GM23338 (cell line): ENCODE measurements around the gene FAM227B. TPM values are rescaled to one million over a fixed set of nuclear protein-coding genes. Genes with fewer than 3 reads are reported as not detected.
"Not testable (repeated sequence)": the region's sequence is repeated elsewhere in the genome, so short reads cannot be mapped to it uniquely, and the experiment has no call there.

Experiments used
- ATAC-seq: fragments of 200-7000 bp; cut with Tn5 transposase; 3 replicates; pipeline ENCODE4 v1.9.1; 2020
- DNase-seq: peaks from one replicate; pipeline ENCODE4 v3.0.0-alpha.2; 2015; ENCODE audit warnings: low spot score
- H2AFZ ChIP-seq: fragments of 200-600 bp; sonication (generic); 2 replicates; pipeline ENCODE4 v1.8.0; 2016; ENCODE audit warnings: antibody characterized with exemption, mild to moderate bottlenecking, moderate library complexity
- H3F3A ChIP-seq: fragments of 200-600 bp; sonication (generic); replicated peaks from 2 replicates; pipeline ENCODE4 v1.8.0; 2017; ENCODE audit warnings: antibody characterized with exemption, mixed run types, low read depth
- H3K27ac ChIP-seq: fragments of 200-600 bp; sonication (generic); 2 replicates; pipeline ENCODE4 v1.6.1; 2016; ENCODE audit warnings: low read depth
- H3K27me3 ChIP-seq: fragments of 200-600 bp; sonication (generic); 2 replicates; pipeline ENCODE4 v1.8.0; 2016; ENCODE audit warnings: mild to moderate bottlenecking, mixed run types, moderate library complexity; ENCODE audit not compliant: insufficient read depth
- H3K36me3 ChIP-seq: fragments of 200-600 bp; sonication (generic); 2 replicates; pipeline ENCODE4 v1.8.0; 2016; ENCODE audit warnings: mild to moderate bottlenecking; ENCODE audit not compliant: insufficient read depth
- H3K4me1 ChIP-seq: fragments of 200-600 bp; sonication (generic); 2 replicates; pipeline ENCODE4 v1.8.0; 2016; ENCODE audit warnings: mild to moderate bottlenecking, moderate library complexity; ENCODE audit not compliant: insufficient read depth
- H3K4me2 ChIP-seq: fragments of 200-600 bp; sonication (generic); 2 replicates; pipeline ENCODE4 v1.7.1; 2017; ENCODE audit warnings: mixed run types
- H3K4me3 ChIP-seq: fragments of 200-600 bp; sonication (generic); 2 replicates; pipeline ENCODE4 v1.6.1; 2016; ENCODE audit warnings: mixed run types
- H3K79me2 ChIP-seq: fragments of 200-600 bp; sonication (generic); replicated peaks from 2 replicates; pipeline ENCODE4 v1.8.0; 2017; ENCODE audit warnings: mild to moderate bottlenecking; ENCODE audit not compliant: insufficient read depth
- H3K9me2 ChIP-seq: fragments of 200-600 bp; sonication (generic); 2 replicates; pipeline ENCODE4 v1.8.0; 2017; ENCODE audit not compliant: insufficient read depth
- H4K20me1 ChIP-seq: fragments of 200-600 bp; sonication (generic); replicated peaks from 2 replicates; pipeline ENCODE4 v1.8.0; 2017; ENCODE audit warnings: mild to moderate bottlenecking; ENCODE audit not compliant: insufficient read depth
- H3K27ac Mint-ChIP-seq: 2 replicates; pipeline ENCODE4 v1.8.0; 2020; ENCODE audit warnings: inconsistent platforms, mild to moderate bottlenecking, moderate library complexity, mixed read lengths
- H3K27me3 Mint-ChIP-seq: 3 replicates; pipeline ENCODE4 v1.8.0; 2022; ENCODE audit warnings: low read depth, mild to moderate bottlenecking, moderate library complexity, mixed read lengths, inconsistent platforms; ENCODE audit not compliant: insufficient read depth, poor library complexity
- H3K36me3 Mint-ChIP-seq: 3 replicates; pipeline ENCODE4 v1.8.0; 2021; ENCODE audit warnings: low read depth, mild to moderate bottlenecking, inconsistent platforms, moderate library complexity, mixed read lengths
- H3K4me1 Mint-ChIP-seq: 3 replicates; pipeline ENCODE4 v1.8.0; 2020; ENCODE audit warnings: mild to moderate bottlenecking, inconsistent platforms, mixed read lengths
- H3K4me3 Mint-ChIP-seq: 3 replicates; pipeline ENCODE4 v1.8.0; 2021; ENCODE audit warnings: moderate library complexity, mild to moderate bottlenecking, inconsistent platforms, mixed read lengths
- H3K9me3 Mint-ChIP-seq: 3 replicates; pipeline ENCODE4 v1.8.0; 2020; ENCODE audit warnings: moderate library complexity, mild to moderate bottlenecking, inconsistent platforms, mixed read lengths
- CREB1 ChIP-seq: fragments of 250-450 bp; sonication (Bioruptor Pico); IDR thresholded peaks from 2 replicates; pipeline ENCODE4 v1.5.0; 2020; ENCODE audit warnings: low read depth, mild to moderate bottlenecking, moderate library complexity
- CTCF ChIP-seq, 2 experiments: fragments of 200-600 bp in 1 of 2; sonication (generic) in 1 of 2; conservative IDR thresholded peaks; 2 replicates each; pipeline versions ENCODE4 v1.5.1 to v1.6.1; 2016 to 2017; ENCODE audit warnings: antibody characterized with exemption in 2 of 2, low read depth in 2 of 2, mild to moderate bottlenecking in 2 of 2, moderate library complexity in 1 of 2
- EZH2 ChIP-seq: fragments of 200-600 bp; sonication (generic); IDR thresholded peaks from one replicate; pipeline ENCODE4 v1.8.0; 2017; ENCODE audit warnings: antibody characterized with exemption, mild to moderate bottlenecking, low read depth; ENCODE audit not compliant: unreplicated experiment
- EZH2phosphoT487 ChIP-seq: fragments of 200-600 bp; sonication (generic); IDR thresholded peaks from one replicate; pipeline ENCODE4 v1.8.1; 2018; ENCODE audit warnings: antibody characterized with exemption; ENCODE audit not compliant: unreplicated experiment
- JUNB ChIP-seq: IDR thresholded peaks from one replicate; pipeline ENCODE4 v1.6.1; 2016; ENCODE audit warnings: antibody characterized with exemption; ENCODE audit not compliant: unreplicated experiment
- POLR2AphosphoS5 ChIP-seq: IDR thresholded peaks from 2 replicates; pipeline ENCODE4 v1.6.1; 2016; ENCODE audit warnings: antibody characterized with exemption, low read depth
- REST ChIP-seq: IDR thresholded peaks from one replicate; pipeline ENCODE4 v1.6.1; 2018; ENCODE audit warnings: antibody characterized with exemption; ENCODE audit not compliant: unreplicated experiment
- STAT1 ChIP-seq: IDR thresholded peaks from one replicate; pipeline ENCODE4 v1.6.1; 2016; ENCODE audit warnings: antibody characterized with exemption; ENCODE audit not compliant: unreplicated experiment
- ZNF114 ChIP-seq: fragments of 250-450 bp; sonication (Bioruptor Pico); IDR thresholded peaks from 2 replicates; pipeline ENCODE4 v1.5.0; 2020; ENCODE audit warnings: mild to moderate bottlenecking, moderate library complexity
- ZNF331 ChIP-seq: fragments of 250-450 bp; sonication (Bioruptor Pico); IDR thresholded peaks from 2 replicates; pipeline ENCODE4 v1.5.0; 2020; ENCODE audit warnings: low read depth, mild to moderate bottlenecking, moderate library complexity
- polyA plus RNA-seq: library from polyadenylated mRNA; unstranded; fragments of >200 nt; fragmentation: Nextera tagmentation; extraction: Ambion mirVana; gene quantifications from 2 replicates; pipeline ENCODE4 v1.2.1, GENCODE V29; 2016
- total RNA-seq: library from RNA; depleted of rRNA; stranded (reverse); fragments of >200 nt; shearing (Covaris generic); gene quantifications from 2 replicates; pipeline ENCODE4 v1.2.3, GENCODE V29; 2014

FAM227B gene
- total and polyA plus RNA-seq, 2 experiments from 2014 or later, result 2.6 to 10.2 TPM

- TF ChIP-seq CTCF (conservative IDR thresholded peaks at IDR 0.05; ENCODE audit: low read depth in 2 of 2), result no peak
- no peak for TF ChIP-seq ZNF331 (CRISPR knock-in tag)
- no peak for TF ChIP-seq EZH2phosphoT487
- TF ChIP-seq EZH2, result no peak
- no peak for TF ChIP-seq REST
Measured at GRCh38 chr15:49604625-49605409, 15.8 kb downstream of the FAM227B start (continued).

GRCh38 chr15:49592829-49593316 lies 27.7 kb downstream of the FAM227B start:
- peaks cover 17% of the 10 kb centered on the region; the same call in 2 of the 3 replicates for H3K9me3 Mint-ChIP-seq
- H3K9me2 ChIP-seq, H3K4me2 ChIP-seq, H3K4me1 ChIP-seq, H3F3A ChIP-seq, H3K27me3 ChIP-seq, H3K27ac Mint-ChIP-seq, ATAC-seq, H2AFZ ChIP-seq, H3K36me3 Mint-ChIP-seq, H3K27me3 Mint-ChIP-seq, H3K4me3 Mint-ChIP-seq, H3K4me1 Mint-ChIP-seq, H3K4me3 ChIP-seq, H4K20me1 ChIP-seq, H3K27ac ChIP-seq, H3K36me3 ChIP-seq, H3K79me2 ChIP-seq: not testable (repeated sequence)
- peak; percentile 2 for DNase-seq

- H4K20me1 ChIP-seq, result no peaks in the 10 kb centered on the region
- Mint-ChIP-seq H3K4me3 (no peak overlapping the region), H3K36me3 (no peaks in the 10 kb centered on the region; the same call in 2 of the 3 replicates), H3K9me3 (peaks cover 17% of the 10 kb centered on the region), H3K4me1 (no peaks in the 10 kb centered on the region), H3K27me3 (peaks cover 2% of the 10 kb centered on the region), H3K27ac (no peak overlapping the region)
- H3K4me2 ChIP-seq, result no peak overlapping the region
- no peak overlapping the region for H2AFZ ChIP-seq
- H3K27me3 ChIP-seq, result no peaks in the 10 kb centered on the region
- H3F3A ChIP-seq, result no peaks in the 10 kb centered on the region
- no peaks in the 10 kb centered on the region for H3K79me2 ChIP-seq
- ATAC-seq, result no peak
- DNase-seq, result no peak
- H3K9me2 ChIP-seq, result no peaks in the 10 kb centered on the region; the same call in 1 of the 2 replicates
- no peaks in the 10 kb centered on the region for H3K36me3 ChIP-seq
- no peak overlapping the region for H3K4me3 ChIP-seq
- H3K27ac ChIP-seq, result no peak overlapping the region
- no peaks in the 10 kb centered on the region for H3K4me1 ChIP-seq
- TF ChIP-seq EZH2phosphoT487, result no peak
- TF ChIP-seq JUNB, result no peak
- TF ChIP-seq ZNF114 (CRISPR knock-in tag), result no peak
- TF ChIP-seq STAT1, result no peak
- TF ChIP-seq POLR2AphosphoS5, result no peak
- TF ChIP-seq CREB1 (CRISPR knock-in tag), result no peak
- TF ChIP-seq REST, result no peak
Measured at GRCh38 chr15:49589030-49589429, 31.6 kb downstream of the FAM227B start.
